PFSK-1 (cell line): ENCODE data around the gene TMEM87A.

Experiments used
- FOXP2 ChIP-seq: optimal IDR thresholded peaks from 2 replicates; pipeline ENCODE3; 2011; ENCODE audit warnings: borderline replicate concordance, control low read depth, inconsistent platforms; ENCODE audit not compliant: insufficient read depth; ENCODE audit errors: extremely low read length, extremely low read depth
- POLR2AphosphoS5 ChIP-seq: IDR thresholded peaks from 2 replicates; pipeline ENCODE4 v1.6.1; 2012; ENCODE audit warnings: low read depth, mild to moderate bottlenecking, control low read depth, low read length, moderate library complexity
- REST ChIP-seq, 2 experiments: IDR thresholded peaks; 2 replicates each; pipeline versions ENCODE4 v1.6.1 to v1.8.0; 2011 to 2012; ENCODE audit warnings: low read depth in 2 of 2, low read length in 2 of 2, control low read depth in 1 of 2, inconsistent platforms in 1 of 2, mild to moderate bottlenecking in 1 of 2, moderate library complexity in 1 of 2; ENCODE audit not compliant: insufficient read depth in 1 of 2
- SIN3A ChIP-seq: IDR thresholded peaks from 2 replicates; pipeline ENCODE4 v1.6.1; 2012; ENCODE audit warnings: mild to moderate bottlenecking, low read length, moderate library complexity, borderline replicate concordance; ENCODE audit not compliant: insufficient read depth

GRCh38 chr15:42218953-42219592 lies 54.2 kb downstream of the TMEM87A start:
- TF ChIP-seq POLR2AphosphoS5 = no peak
- TF ChIP-seq REST (IDR thresholded peaks at IDR 0.05; ENCODE audit: insufficient read depth in 1 of 2, low read depth in 2 of 2, low read length in 2 of 2) = no peak
- no peak for TF ChIP-seq SIN3A
- no peak for TF ChIP-seq FOXP2
